Spleen (tissue), 7 donors: ENCODE results near the gene TANGO6.

Experiments
- POLR2A ChIP-seq, 3 donors: fragments of 450-650 bp; IDR thresholded peaks; one replicate each; pipeline ENCODE4 v1.5.1; 2017; ENCODE audit warnings: antibody characterized with exemption in 3 of 3, mild to moderate bottlenecking in 1 of 3
- POLR2AphosphoS5 ChIP-seq, 3 donors: sonication (generic); formaldehyde crosslinking; IDR thresholded peaks; one replicate each; pipeline ENCODE4 v1.5.1; 2017; ENCODE audit warnings: antibody characterized with exemption in 3 of 3
- TF ChIP-seq, protein P1 (sequence below), 11 experiments: fragments of 200-600 bp in 7 of 11; fragments of 450-650 bp in 4 of 11; sonication (generic) in 4 of 11; IDR thresholded peaks in 8 of 11; conservative IDR thresholded peaks in 3 of 11; 1 replicate in 7 of 11; 2 replicates in 4 of 11; pipeline versions ENCODE4 v1.4.0 to v1.8.0; 2016 to 2021; ENCODE audit warnings: antibody characterized with exemption in 11 of 11, inconsistent platforms in 4 of 11, mild to moderate bottlenecking in 1 of 11
- donor health status: DM: no; HTN: no; CAD: no; lungs with moderate emphysema.
- donor health status: DM: no; HTN: no; CAD: no.
- donor health status: DM: no; HTN: no; CAD: no.

DNA sequence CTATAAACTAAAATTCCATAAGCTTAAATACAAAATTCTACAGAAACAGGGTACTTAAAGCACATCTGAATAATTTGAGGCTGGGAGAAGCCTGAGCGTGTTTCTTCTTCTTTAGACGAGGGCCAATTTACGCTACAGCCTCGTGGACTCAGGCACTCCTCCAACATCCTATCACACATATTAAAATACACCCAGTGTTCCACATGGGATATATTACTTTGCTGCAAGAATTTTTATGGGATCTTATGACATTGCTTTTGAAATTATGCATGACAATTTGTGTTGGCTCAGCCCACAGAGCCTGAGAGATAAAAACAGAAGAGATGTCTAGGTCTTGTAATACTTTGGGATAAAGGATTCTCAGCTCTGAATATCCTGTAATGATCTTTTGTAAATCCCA lies 3.5 kb upstream of the TANGO6 start:
- TF ChIP-seq, protein P1, sequence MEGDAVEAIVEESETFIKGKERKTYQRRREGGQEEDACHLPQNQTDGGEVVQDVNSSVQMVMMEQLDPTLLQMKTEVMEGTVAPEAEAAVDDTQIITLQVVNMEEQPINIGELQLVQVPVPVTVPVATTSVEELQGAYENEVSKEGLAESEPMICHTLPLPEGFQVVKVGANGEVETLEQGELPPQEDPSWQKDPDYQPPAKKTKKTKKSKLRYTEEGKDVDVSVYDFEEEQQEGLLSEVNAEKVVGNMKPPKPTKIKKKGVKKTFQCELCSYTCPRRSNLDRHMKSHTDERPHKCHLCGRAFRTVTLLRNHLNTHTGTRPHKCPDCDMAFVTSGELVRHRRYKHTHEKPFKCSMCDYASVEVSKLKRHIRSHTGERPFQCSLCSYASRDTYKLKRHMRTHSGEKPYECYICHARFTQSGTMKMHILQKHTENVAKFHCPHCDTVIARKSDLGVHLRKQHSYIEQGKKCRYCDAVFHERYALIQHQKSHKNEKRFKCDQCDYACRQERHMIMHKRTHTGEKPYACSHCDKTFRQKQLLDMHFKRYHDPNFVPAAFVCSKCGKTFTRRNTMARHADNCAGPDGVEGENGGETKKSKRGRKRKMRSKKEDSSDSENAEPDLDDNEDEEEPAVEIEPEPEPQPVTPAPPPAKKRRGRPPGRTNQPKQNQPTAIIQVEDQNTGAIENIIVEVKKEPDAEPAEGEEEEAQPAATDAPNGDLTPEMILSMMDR (IDR thresholded peaks at IDR 0.05 in 8 of 11, conservative IDR thresholded peaks at IDR 0.05 in 3 of 11), result no peak
- TF ChIP-seq POLR2A (IDR thresholded peaks at IDR 0.05) (no peak), POLR2AphosphoS5 (IDR thresholded peaks at IDR 0.05) (no peak)
